DMS53 treated with DMSO at 0.1 percent for 48 hours (cell line): ENCODE data around the gene ARHGAP22.

Experiments used
- DNase-seq: peaks from one replicate; lab custom pipeline; 2025; ENCODE audit not compliant: unreplicated experiment; lab: John Stamatoyannopoulos, UW

Gene ARHGAP22

DNA sequence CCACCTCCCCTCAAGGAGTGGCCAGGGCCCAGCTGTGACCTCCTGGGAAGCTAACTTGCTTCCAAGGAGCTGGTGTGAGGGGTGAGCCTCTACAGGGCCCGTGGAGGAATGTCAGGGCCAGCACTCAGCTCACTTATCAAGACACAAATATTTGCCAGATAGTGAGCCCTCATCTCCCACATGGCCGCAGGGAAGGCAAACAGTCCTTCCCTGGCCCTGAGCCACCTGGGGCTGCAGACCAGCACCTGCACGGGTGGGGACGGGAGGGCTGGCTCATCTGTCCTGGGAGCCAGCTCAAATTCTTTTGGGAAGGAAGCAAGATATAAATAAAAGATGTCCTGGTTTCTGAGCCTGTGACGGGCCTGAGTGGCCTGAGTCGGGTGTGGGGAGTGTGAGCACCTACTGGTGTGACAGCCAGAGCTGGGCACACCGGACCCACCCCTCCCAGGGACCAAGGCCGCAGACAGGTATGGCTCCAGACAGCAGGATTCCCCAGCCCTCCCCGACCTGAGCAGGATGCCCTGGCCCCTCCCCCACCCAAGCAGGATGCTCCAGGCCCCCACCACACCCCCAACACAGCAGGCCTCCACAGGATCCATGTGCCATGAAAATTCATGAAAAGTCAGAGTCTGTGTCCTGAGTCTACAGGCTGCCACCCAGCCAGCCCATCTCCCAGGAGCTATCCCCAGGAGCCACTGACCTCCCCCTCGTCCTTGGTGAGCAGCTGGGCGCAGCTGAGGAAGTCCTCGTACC lies 150.4 kb downstream of the ARHGAP22 start:
- no peak for DNase-seq

GRCh38 chr10:48453451-48454301 lies 151.2 kb downstream of the ARHGAP22 start:
- no peak for DNase-seq

- no peak for DNase-seq
Measured at GRCh38 chr10:48452879-48453412, 151.9 kb downstream of the ARHGAP22 start.

- DNase-seq = no peak
Measured at GRCh38 chr10:48451969-48452878, 152.6 kb downstream of the ARHGAP22 start.

DNA sequence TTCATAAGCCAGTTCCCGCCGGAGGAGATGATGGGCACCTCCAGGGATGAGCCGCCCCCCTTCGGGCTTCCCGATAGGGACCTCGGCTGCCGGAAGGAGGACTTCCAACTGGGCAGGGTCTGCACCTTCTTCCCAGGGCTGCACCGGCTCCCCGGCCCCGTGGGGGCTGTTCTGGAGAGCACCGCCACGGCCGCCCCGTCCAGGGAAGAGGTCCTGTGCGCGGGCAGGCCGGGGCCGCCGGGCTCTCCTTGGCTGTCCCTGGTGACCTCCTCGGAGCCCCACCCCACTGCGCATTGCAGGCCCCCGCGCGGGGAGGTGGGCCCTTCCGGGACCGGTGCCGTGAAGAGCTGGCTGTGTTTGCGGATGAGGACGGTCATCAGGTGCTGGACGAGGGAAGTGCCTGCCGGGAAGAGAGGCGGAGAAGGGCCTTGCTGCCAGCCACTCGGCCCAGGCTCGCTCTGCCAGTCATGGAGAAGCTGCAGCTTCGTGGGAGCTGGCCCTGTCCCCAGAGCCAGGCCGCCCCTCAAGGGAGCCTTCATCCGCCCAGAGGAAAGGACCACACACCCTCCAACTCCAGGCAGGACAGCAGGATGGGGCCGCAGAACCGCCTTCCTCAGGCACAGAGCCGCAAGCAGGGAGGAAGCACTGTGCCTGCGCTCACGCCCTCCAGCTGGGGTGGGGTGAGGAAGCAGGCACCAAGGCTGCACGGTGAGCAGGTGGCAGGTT lies 154.0 kb downstream of the ARHGAP22 start:
- no peak for DNase-seq

GRCh38 chr10:48450233-48450740 lies 154.6 kb downstream of the ARHGAP22 start:
- no peak for DNase-seq

- no peak for DNase-seq
Measured at GRCh38 chr10:48449501-48450232, 155.2 kb downstream of the ARHGAP22 start.

- DNase-seq = no peak
Measured at GRCh38 chr10:48448796-48449195, 156.1 kb downstream of the ARHGAP22 start.

DNA sequence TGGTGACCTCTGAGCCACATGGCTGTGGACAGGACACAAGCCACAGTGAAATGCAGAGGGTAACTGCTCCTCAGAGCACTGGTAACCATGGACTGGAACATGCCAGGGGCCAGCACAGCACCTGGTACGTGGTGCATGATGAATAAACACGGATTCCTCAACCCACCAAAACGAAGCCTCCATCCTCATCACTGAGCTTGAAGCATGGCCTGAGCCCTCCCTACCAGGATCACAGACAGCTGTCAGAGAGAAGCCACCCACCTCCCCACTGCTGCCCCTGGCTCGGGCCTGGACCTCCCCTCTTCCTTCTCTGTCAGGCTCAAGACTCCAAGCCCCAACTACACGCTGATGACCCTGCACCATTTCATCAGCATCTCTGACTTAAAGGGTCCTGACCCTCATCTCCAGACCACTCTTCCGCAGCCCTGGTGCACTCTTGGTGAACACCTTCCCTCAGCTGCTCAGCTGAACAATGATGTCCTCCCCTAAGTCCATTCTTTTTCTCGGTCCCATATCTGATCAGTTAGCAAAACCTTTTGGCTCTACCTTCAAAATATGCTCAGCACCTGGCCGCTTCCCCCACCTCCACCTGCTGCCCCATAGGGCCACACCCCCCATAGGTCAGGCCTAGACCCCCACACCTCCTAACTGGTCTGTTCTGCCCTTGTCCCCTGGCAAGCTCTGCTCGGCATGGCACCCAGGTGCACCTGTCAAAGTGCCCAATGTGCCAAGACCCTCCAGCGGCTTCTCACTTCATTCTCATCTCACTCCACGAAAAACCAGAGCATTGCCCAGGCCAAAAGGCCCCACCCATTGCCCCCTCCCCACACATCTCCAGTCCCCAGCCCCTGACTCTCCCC lies 157.3 kb downstream of the ARHGAP22 start:
- DNase-seq = no peak

GRCh38 chr10:48446785-48447184 lies 158.1 kb downstream of the ARHGAP22 start:
- no peak for DNase-seq

DNA sequence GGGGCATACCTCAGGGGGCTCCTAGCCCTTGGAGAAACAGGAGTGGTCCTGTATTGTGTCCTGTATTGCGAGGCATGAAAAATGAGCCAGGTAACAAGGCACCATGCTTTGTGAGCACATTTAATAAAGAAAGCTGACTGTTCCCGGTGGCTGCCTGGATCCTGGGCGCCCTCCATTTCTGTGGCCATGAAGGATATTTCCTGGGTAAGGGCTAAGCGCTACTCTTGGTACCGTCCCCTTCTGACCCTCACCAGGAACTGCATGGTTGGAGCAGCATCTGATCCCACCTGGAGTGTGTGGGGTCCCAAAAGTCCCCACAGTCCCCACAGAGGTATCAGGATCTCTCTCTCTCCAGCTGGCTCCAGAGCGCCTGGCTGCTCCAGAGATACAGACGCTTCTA lies 158.9 kb downstream of the ARHGAP22 start:
- no peak for DNase-seq

GRCh38 chr10:48444861-48445841 lies 159.7 kb downstream of the ARHGAP22 start:
- no peak for DNase-seq

DNA sequence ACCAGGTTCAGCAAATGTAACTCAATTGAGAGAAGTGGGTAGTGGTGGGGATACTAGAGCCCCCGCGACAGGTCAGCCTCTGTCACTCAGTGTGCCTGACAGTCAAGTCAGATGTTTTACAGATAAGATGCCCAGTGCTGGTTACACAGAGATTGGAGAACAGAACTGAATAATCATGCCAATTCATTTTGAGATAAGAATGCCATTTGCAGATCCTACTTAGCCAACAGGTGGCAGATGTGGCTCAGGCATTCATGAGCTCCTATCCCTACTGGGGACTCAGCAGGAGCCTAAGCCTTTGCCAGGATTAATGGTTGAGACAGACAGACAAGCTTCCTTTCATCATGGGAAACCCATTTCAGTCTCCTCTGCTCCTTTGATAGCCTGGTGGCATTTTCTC lies 160.6 kb downstream of the ARHGAP22 start:
- peak; percentile 34 for DNase-seq

DNA sequence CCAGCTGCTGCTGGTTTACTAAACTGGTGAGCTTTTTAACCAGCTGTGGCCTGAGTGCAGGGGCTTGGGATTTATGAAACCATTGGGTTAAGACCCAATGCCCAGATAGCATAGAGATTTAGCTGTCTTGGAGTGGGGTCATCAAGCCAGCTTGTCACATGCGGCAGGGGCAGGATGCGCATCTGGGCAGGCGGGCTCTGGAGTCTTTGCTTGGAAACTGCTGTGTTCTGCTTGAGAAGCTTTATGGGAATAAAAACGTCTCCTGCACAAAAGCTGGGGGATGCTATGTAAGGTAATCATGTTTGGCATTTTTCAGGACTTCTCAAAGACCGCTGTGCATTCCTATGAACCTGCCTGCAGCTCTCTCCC lies 162.1 kb downstream of the ARHGAP22 start:
- DNase-seq = no peak

GRCh38 chr10:48442090-48442808 lies 162.6 kb downstream of the ARHGAP22 start:
- DNase-seq = no peak

- DNase-seq = no peak
Measured at GRCh38 chr10:48440771-48441170, 164.1 kb downstream of the ARHGAP22 start.

DNA sequence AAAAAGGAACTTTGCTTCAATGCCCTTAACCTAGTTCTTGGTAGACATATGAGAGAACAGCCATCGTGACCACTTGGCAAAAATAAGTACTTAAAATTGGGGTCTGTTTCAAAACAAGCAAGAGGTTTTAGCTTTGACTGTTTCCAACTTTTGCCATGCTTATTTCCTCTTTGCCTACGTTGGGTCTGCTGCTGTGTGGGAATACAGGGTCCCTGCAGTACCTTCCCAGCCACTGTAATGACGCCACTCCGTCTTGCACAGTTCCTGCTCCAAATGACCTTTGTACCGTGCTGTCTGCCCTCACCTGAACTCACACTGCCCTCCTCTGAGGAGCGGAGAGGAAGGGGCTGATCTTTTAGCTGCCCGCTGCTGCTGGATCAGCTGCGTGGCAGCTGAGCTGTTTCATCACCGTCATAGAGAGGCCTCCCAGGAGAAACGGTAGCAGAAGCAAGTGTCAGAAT lies 165.3 kb downstream of the ARHGAP22 start:
- peak; percentile 86 for DNase-seq
